DND-41 (cell line): ENCODE measurements around the gene CEMP1.

ENCODE experiments used
- ATAC-seq: fragments of 200-7000 bp; cut with Tn5 transposase; 3 replicates; pipeline ENCODE4 v1.9.1; 2021; ENCODE audit warnings: low read depth; ENCODE audit not compliant: insufficient read depth
- DNase-seq: peaks from one replicate; pipeline ENCODE4 v3.0.0-alpha.2; 2020
- H2AFZ ChIP-seq: 2 replicates; pipeline ENCODE4 v1.6.0; 2012; ENCODE audit warnings: low read depth, low read length
- H3K27ac ChIP-seq: 2 replicates; pipeline ENCODE4 v1.5.1; 2012; ENCODE audit warnings: low read length, inconsistent platforms
- H3K27me3 ChIP-seq: fragments of 200-600 bp; sonication (generic); 2 replicates; pipeline ENCODE4 v1.6.0; 2012; ENCODE audit warnings: low read length, mild to moderate bottlenecking, inconsistent platforms; ENCODE audit not compliant: insufficient read depth, poor library complexity
- H3K36me3 ChIP-seq: 2 replicates; pipeline ENCODE4 v1.5.1; 2012; ENCODE audit warnings: low read length, inconsistent platforms; ENCODE audit not compliant: insufficient read depth
- H3K4me1 ChIP-seq: 2 replicates; pipeline ENCODE4 v1.5.1; 2012; ENCODE audit warnings: mild to moderate bottlenecking, low read length; ENCODE audit not compliant: insufficient read depth
- H3K4me2 ChIP-seq: 2 replicates; pipeline ENCODE4 v1.6.0; 2012; ENCODE audit warnings: mild to moderate bottlenecking, moderate library complexity, low read length, inconsistent platforms; ENCODE audit not compliant: insufficient read depth
- H3K4me3 ChIP-seq, 2 experiments: fragments of 200-600 bp in 1 of 2; shearing (Covaris generic) in 1 of 2; 2 replicates each; pipeline ENCODE4 v1.5.1; 2012 to 2016; ENCODE audit warnings: inconsistent platforms in 2 of 2, low read length in 2 of 2, mild to moderate bottlenecking in 2 of 2, low read depth in 1 of 2, moderate library complexity in 1 of 2
- H3K79me2 ChIP-seq: 2 replicates; pipeline ENCODE4 v1.6.0; 2012; ENCODE audit warnings: low read length, inconsistent platforms; ENCODE audit not compliant: insufficient read depth
- H3K9ac ChIP-seq: 2 replicates; pipeline ENCODE4 v1.6.0; 2012; ENCODE audit warnings: low read depth, mild to moderate bottlenecking, inconsistent platforms, low read length, moderate library complexity
- H3K9me3 ChIP-seq: 2 replicates; pipeline ENCODE4 v1.5.1; 2012; ENCODE audit warnings: low read length, moderate library complexity, mild to moderate bottlenecking, inconsistent platforms; ENCODE audit not compliant: insufficient read depth, severe bottlenecking
- H4K20me1 ChIP-seq: 2 replicates; pipeline ENCODE4 v1.6.0; 2012; ENCODE audit warnings: low read length; ENCODE audit not compliant: insufficient read depth
- EZH2 ChIP-seq: IDR thresholded peaks from 3 replicates; pipeline ENCODE4 v1.6.1; 2012; ENCODE audit warnings: borderline replicate concordance, low read depth, mild to moderate bottlenecking, moderate library complexity, low read length, inconsistent platforms; ENCODE audit not compliant: severe bottlenecking
- TF ChIP-seq, protein P1 (sequence below): IDR thresholded peaks from 2 replicates; pipeline ENCODE4 v1.5.1; 2012; ENCODE audit warnings: borderline replicate concordance, low read length, moderate library complexity, mild to moderate bottlenecking; ENCODE audit not compliant: poor library complexity, severe bottlenecking; ENCODE audit errors: extremely low read depth

The CEMP1 gene

DNA sequence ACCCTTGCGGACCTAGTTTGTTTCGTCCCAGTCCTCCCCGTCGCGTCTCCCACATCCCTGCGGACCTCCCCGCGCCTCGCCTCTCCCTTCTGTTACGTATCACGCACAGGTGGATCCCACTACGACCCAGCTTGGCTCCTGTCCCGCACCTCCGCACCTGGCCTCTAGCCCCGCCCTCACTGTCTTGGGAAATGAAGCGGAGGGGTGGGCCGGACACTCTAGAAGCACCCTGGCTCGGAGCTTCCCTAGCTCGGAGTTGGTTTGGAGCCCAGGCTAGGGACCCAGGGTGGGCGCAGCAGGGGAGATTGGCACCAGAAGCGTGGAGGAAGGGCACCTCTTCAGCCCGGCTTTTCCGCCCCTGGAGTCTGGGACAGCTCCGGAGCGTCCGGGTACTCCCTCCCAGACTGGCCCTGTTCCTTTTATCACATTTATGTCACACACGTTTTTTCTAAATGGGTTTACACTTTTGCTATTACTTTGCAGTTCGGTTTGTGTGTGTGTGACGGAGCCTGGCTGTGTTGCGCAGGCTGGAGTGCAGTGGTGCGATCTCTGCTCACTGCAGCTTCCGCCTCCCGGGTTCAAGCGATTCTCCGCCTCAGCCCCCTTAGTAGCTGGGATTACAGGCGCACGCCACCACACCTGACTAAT, 1.4 kb upstream of the CEMP1 start:
- DNase-seq (no peak), ATAC-seq (no peak; the same call in 2 of the 3 replicates)
- Histone ChIP-seq H3K4me2 (peak overlapping the region; percentile 100), H3K4me3 (peak overlapping the region; percentile 30 to 83; a peak in 3 of 4 replicates), H3K4me1 (peaks cover 42% of the 10 kb centered on the region), H3K9ac (peak overlapping the region; percentile 66), H3K9me3 (no peaks in the 10 kb centered on the region), H3K36me3 (peaks cover 26% of the 10 kb centered on the region), H3K27me3 (no peaks in the 10 kb centered on the region), H3K27ac (peak overlapping the region; percentile 46; the same call in 1 of the 2 replicates), H3K79me2 (no peaks in the 10 kb centered on the region), H4K20me1 (peaks cover 5% of the 10 kb centered on the region), H2AFZ (peak overlapping the region; percentile 81)
- no peak for TF ChIP-seq EZH2
- TF ChIP-seq, protein P1, sequence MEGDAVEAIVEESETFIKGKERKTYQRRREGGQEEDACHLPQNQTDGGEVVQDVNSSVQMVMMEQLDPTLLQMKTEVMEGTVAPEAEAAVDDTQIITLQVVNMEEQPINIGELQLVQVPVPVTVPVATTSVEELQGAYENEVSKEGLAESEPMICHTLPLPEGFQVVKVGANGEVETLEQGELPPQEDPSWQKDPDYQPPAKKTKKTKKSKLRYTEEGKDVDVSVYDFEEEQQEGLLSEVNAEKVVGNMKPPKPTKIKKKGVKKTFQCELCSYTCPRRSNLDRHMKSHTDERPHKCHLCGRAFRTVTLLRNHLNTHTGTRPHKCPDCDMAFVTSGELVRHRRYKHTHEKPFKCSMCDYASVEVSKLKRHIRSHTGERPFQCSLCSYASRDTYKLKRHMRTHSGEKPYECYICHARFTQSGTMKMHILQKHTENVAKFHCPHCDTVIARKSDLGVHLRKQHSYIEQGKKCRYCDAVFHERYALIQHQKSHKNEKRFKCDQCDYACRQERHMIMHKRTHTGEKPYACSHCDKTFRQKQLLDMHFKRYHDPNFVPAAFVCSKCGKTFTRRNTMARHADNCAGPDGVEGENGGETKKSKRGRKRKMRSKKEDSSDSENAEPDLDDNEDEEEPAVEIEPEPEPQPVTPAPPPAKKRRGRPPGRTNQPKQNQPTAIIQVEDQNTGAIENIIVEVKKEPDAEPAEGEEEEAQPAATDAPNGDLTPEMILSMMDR, result no peak

DNA sequence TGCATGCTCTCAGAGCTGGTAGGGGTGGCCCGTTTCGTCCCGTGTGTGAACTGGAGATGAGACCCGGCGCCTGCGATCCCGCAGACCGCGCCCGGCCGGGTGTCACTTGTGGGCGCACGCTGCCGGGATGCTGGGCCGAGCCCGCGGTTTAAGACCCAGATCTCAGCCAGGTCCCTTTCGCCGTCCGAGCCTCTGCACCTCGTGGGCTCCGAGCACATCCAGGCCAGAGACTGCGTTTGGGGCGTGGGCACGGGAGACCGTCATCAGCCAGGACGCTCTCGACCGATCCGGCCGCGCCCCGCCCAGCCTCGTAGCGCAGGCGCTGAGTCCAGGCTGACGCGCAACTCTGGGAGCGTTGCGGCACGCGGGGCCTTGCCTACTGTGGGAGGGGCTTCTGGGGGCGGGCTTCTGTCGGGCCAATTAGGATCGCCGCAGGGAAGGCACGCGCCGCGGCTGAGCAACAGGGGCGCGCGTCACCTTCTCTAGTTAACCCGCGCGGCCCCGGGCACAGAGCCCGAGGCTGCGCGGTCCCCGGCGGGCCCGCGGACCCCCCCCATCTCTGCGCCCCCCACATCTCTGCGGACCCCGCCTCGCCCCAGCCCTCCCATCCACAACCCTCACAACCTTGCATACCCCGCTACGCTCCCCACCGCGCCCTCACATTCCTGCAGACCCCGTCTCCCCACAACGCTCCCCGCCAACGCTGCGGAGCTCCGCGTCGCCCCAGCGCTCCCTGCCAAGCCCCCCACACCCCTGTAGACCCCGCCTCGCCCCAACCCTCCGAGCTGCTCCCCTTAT, 687 bp upstream of the CEMP1 start:
- H3K79me2 ChIP-seq, result no peaks in the 10 kb centered on the region
- peak overlapping the region; percentile 55 for H3K27ac ChIP-seq

DNA sequence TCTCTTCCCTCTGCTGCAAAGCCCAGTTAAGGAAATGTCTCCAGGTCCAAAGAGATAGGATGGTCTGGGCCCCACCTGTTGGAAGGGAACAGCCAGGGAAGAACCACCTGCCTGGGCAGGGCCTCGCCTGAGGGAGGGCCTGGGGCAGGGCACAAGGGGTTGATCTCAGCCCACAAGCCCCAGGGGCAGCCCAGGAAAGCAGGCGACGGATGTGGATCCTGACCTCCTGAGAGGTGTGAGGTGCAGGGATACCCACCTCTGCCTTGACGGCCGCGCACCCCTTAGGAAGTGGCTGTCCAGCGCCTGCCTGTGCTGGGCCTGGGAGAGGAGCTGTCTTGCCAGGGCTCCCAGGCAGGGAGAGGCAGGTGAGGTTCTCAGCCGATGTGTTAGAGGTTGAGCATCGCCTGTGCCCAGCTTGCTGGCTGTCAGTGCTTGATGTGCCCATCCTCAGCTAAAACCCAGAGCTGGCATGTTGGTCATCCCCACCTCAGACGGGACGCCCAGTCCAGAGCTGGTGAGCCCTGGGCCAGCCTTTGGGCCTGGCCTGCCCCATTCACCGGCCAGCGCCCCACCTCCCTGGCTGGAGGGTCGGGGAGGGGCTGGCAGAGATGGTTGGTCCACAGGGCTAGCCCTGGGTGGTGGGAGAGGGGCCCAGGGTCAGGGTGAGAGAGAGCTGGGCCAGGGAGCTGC, 434 bp downstream of the CEMP1 start:
- H3K27me3 ChIP-seq, result no peaks in the 10 kb centered on the region
- ATAC-seq (no peak), DNase-seq (no peak)
- H2AFZ ChIP-seq, result no peak overlapping the region
- H3K4me1 ChIP-seq, result peaks cover 29% of the 10 kb centered on the region
- H3K36me3 ChIP-seq, result peaks cover 42% of the 10 kb centered on the region
- peaks cover 9% of the 10 kb centered on the region for H4K20me1 ChIP-seq
- no peak for TF ChIP-seq EZH2
- TF ChIP-seq, protein P1, result no peak
- peak overlapping the region in 1 of 2 experiments; percentile 83; a peak in 1 of 4 replicates for H3K4me3 ChIP-seq
- H3K9ac ChIP-seq, result peak overlapping the region; percentile 66
- peak overlapping the region; percentile 100 for H3K4me2 ChIP-seq
- no peaks in the 10 kb centered on the region for H3K79me2 ChIP-seq
- H3K9me3 ChIP-seq, result no peaks in the 10 kb centered on the region
- H3K27ac ChIP-seq, result no peak overlapping the region

More for the DNA sequence above, 687 bp upstream of the CEMP1 start:
- ATAC-seq (peak; percentile 95), DNase-seq (peak; percentile 97)
- Histone ChIP-seq H3K9ac (peak overlapping the region; percentile 66), H4K20me1 (peaks cover 5% of the 10 kb centered on the region), H3K9me3 (no peaks in the 10 kb centered on the region), H3K4me3 (peak overlapping the region; percentile 33 to 83; a peak in 3 of 4 replicates), H2AFZ (peak overlapping the region; percentile 94), H3K4me1 (peaks cover 38% of the 10 kb centered on the region), H3K36me3 (peaks cover 32% of the 10 kb centered on the region), H3K4me2 (peak overlapping the region; percentile 100), H3K27me3 (no peaks in the 10 kb centered on the region)
- no peak for TF ChIP-seq EZH2
- TF ChIP-seq, protein P1, result no peak
